ENCODE measurements around the gene HDX.

GRCh38 chrX:84358271-84358670 is 144.0 kb downstream of the HDX start:
- no peak for TF ChIP-seq GATA2 (IDR thresholded peaks at IDR 0.05; ENCODE audit: low read depth, low read length)
- TF ChIP-seq GATA3 (IDR thresholded peaks at IDR 0.05; ENCODE audit: low read depth, low read length), result no peak

All from SH-SY5Y (cell line).